ENCODE measurements around the gene WRNIP1.

WRNIP1 gene

GRCh38 chr6:2820415-2820814 lies 55.2 kb downstream of the WRNIP1 start:
- in situ Hi-C loops (cut with MboI; ENCODE audit: low pct_unique_long_range_greater_than_20kb, low sequenced_read_pairs), result no loop called here
- DNase-seq, result peak; percentile 75

- DNase-seq, result no peak
- in situ Hi-C loops (cut with MboI; ENCODE audit: low pct_unique_long_range_greater_than_20kb, low sequenced_read_pairs), result no loop called here
Measured at GRCh38 chr6:2821554-2821953, 56.4 kb downstream of the WRNIP1 start.

- DNase-seq, result no peak
- in situ Hi-C loops (cut with MboI; ENCODE audit: low pct_unique_long_range_greater_than_20kb, low sequenced_read_pairs), result no loop called here
Measured at GRCh38 chr6:2823104-2823850, 58.1 kb downstream of the WRNIP1 start.

- no peak for DNase-seq
- in situ Hi-C loops (cut with MboI; ENCODE audit: low pct_unique_long_range_greater_than_20kb, low sequenced_read_pairs), result no loop called here
Measured at GRCh38 chr6:2826131-2826530, 60.9 kb downstream of the WRNIP1 start.

- DNase-seq, result no peak
- in situ Hi-C loops (cut with MboI; ENCODE audit: low pct_unique_long_range_greater_than_20kb, low sequenced_read_pairs), result no loop called here
Measured at GRCh38 chr6:2827142-2827541, 61.9 kb downstream of the WRNIP1 start.

- in situ Hi-C loops (cut with MboI; ENCODE audit: low pct_unique_long_range_greater_than_20kb, low sequenced_read_pairs), result no loop called here
- no peak for DNase-seq
Measured at GRCh38 chr6:2828629-2829028, 63.4 kb downstream of the WRNIP1 start.

GRCh38 chr6:2829253-2829652 lies 64.1 kb downstream of the WRNIP1 start:
- in situ Hi-C loops (cut with MboI; ENCODE audit: low pct_unique_long_range_greater_than_20kb, low sequenced_read_pairs), result no loop called here

GRCh38 chr6:2830183-2830582 lies 65.0 kb downstream of the WRNIP1 start:
- no peak for DNase-seq
- in situ Hi-C loops (cut with MboI; ENCODE audit: low pct_unique_long_range_greater_than_20kb, low sequenced_read_pairs), result no loop called here

More at GRCh38 chr6:2829253-2829652, 64.1 kb downstream of the WRNIP1 start:
- no peak for DNase-seq

GRCh38 chr6:2831392-2831791 lies 66.2 kb downstream of the WRNIP1 start:
- in situ Hi-C loops (cut with MboI; ENCODE audit: low pct_unique_long_range_greater_than_20kb, low sequenced_read_pairs), result no loop called here

GRCh38 chr6:2834262-2834661 lies 69.1 kb downstream of the WRNIP1 start:
- DNase-seq, result no peak
- in situ Hi-C loops (cut with MboI; ENCODE audit: low pct_unique_long_range_greater_than_20kb, low sequenced_read_pairs), result no loop called here

More at GRCh38 chr6:2831392-2831791, 66.2 kb downstream of the WRNIP1 start:
- DNase-seq, result no peak
